ENCODE results near the gene LYZL1.
"Not testable (repeated sequence)": the region's sequence is repeated elsewhere in the genome, so short reads cannot be mapped to it uniquely, and the experiment has no call there.

LYZL1 gene

GRCh38 chr10:29337526-29337925 is 48.7 kb downstream of the LYZL1 start:
- not testable (repeated sequence) for H3K4me2 ChIP-seq (ENCODE audit: low read length, poor library complexity, severe bottlenecking); H3K27ac ChIP-seq (ENCODE audit: low read length, poor library complexity, severe bottlenecking); H3K4me1 ChIP-seq (ENCODE audit: control insufficient read depth, insufficient read depth, low read depth, low read length); DNase-seq; H2AFZ ChIP-seq (ENCODE audit: low read depth, low read length); H3K9ac ChIP-seq (ENCODE audit: low read length); H3K4ac ChIP-seq (ENCODE audit: low read depth in 1 of 2, low read length in 2 of 2); H2AK5ac ChIP-seq (ENCODE audit: low read length, severe bottlenecking); H4K91ac ChIP-seq (ENCODE audit: low read length); H3K79me1 ChIP-seq (replicated peaks; ENCODE audit: low read length, poor library complexity, severe bottlenecking); H3K14ac ChIP-seq (ENCODE audit: low read length in 2 of 2); H3K18ac ChIP-seq (ENCODE audit: low read depth in 1 of 2, low read length in 2 of 2); H3K4me3 ChIP-seq (ENCODE audit: insufficient read depth in 1 of 2, low read depth in 1 of 2, low read length in 2 of 2); H4K8ac ChIP-seq (ENCODE audit: low read length); H3K9me3 ChIP-seq (ENCODE audit: control insufficient read depth, low read length); H2BK5ac ChIP-seq (ENCODE audit: low read depth, low read length, poor library complexity, severe bottlenecking); H3K36me3 ChIP-seq (ENCODE audit: control insufficient read depth in 1 of 2, insufficient read depth in 2 of 2, low read depth in 1 of 2, low read length in 2 of 2); H2BK12ac ChIP-seq (ENCODE audit: low read length in 2 of 2); H3K23ac ChIP-seq (ENCODE audit: low read length in 2 of 2); H2BK120ac ChIP-seq (ENCODE audit: low read depth, low read length); H2BK15ac ChIP-seq (ENCODE audit: low read depth, poor library complexity, severe bottlenecking)
- WGBS, result 74% methylated on average over 3 of the region's 4 CpGs
- peaks cover 0 to 24% of the 10 kb centered on the region in 2 experiments for H3K27me3 ChIP-seq (ENCODE audit: control insufficient read depth in 1 of 2, insufficient read depth in 1 of 2, low read length in 2 of 2)

DNA sequence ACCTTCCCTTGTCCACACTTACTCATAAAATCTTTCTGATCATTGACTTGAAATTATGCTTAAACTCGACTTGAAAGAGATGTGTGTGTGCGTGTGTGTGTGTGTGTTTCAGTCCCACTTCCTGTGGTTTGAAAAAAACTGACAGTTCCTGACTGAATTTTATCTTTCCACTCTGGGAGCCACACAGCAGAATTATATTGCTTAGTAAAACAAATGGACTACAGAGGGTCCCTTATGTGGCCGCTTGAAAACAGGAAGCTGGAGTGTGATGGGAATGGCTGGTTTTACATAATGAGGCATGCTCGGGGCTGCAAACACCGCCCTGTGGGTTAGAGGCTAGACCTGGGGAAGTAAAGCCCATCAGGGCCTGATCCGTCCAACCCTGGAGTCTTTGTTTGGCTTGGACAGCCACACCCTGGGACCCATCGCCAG is 54.8 kb downstream of the LYZL1 start:
- H4K91ac ChIP-seq (ENCODE audit: low read length), result no peak overlapping the region
- H3K27ac ChIP-seq (ENCODE audit: low read length, poor library complexity, severe bottlenecking), result no peak overlapping the region
- no peak overlapping the region for H2BK120ac ChIP-seq (ENCODE audit: low read depth, low read length)
- no peaks in the 10 kb centered on the region for H3K4me1 ChIP-seq (ENCODE audit: control insufficient read depth, insufficient read depth, low read depth, low read length)
- 88% methylated on average over 5 of the region's 7 CpGs for WGBS
- H2AK5ac ChIP-seq (ENCODE audit: low read length, severe bottlenecking), result no peak overlapping the region
- H3K79me1 ChIP-seq (replicated peaks; ENCODE audit: low read length, poor library complexity, severe bottlenecking), result no peaks in the 10 kb centered on the region
- no peak overlapping the region for H3K18ac ChIP-seq (ENCODE audit: low read depth in 1 of 2, low read length in 2 of 2)
- H4K8ac ChIP-seq (ENCODE audit: low read length), result no peak overlapping the region
- no peak overlapping the region for H2BK15ac ChIP-seq (ENCODE audit: low read depth, poor library complexity, severe bottlenecking)
- peaks cover 7% of the 10 kb centered on the region for H3K9me3 ChIP-seq (ENCODE audit: control insufficient read depth, low read length)
- H2BK5ac ChIP-seq (ENCODE audit: low read depth, low read length, poor library complexity, severe bottlenecking), result no peak overlapping the region
- no peak overlapping the region for H3K23ac ChIP-seq (ENCODE audit: low read length in 2 of 2)
- no peak for DNase-seq
- H2BK12ac ChIP-seq (ENCODE audit: low read length in 2 of 2), result no peak overlapping the region
- no peak overlapping the region for H3K9ac ChIP-seq (ENCODE audit: low read length)
- no peak overlapping the region for H3K14ac ChIP-seq (ENCODE audit: low read length in 2 of 2)
- H3K4me3 ChIP-seq (ENCODE audit: insufficient read depth in 1 of 2, low read depth in 1 of 2, low read length in 2 of 2), result no peak overlapping the region
- H3K27me3 ChIP-seq (ENCODE audit: control insufficient read depth in 1 of 2, insufficient read depth in 1 of 2, low read length in 2 of 2), result peaks cover 4 to 23% of the 10 kb centered on the region in 2 experiments
- H3K4ac ChIP-seq (ENCODE audit: low read depth in 1 of 2, low read length in 2 of 2), result no peak overlapping the region
- no peak overlapping the region for H3K4me2 ChIP-seq (ENCODE audit: low read length, poor library complexity, severe bottlenecking)
- no peak overlapping the region for H2AFZ ChIP-seq (ENCODE audit: low read depth, low read length)
- H3K36me3 ChIP-seq (ENCODE audit: control insufficient read depth in 1 of 2, insufficient read depth in 2 of 2, low read depth in 1 of 2, low read length in 2 of 2), result no peaks in the 10 kb centered on the region

DNA sequence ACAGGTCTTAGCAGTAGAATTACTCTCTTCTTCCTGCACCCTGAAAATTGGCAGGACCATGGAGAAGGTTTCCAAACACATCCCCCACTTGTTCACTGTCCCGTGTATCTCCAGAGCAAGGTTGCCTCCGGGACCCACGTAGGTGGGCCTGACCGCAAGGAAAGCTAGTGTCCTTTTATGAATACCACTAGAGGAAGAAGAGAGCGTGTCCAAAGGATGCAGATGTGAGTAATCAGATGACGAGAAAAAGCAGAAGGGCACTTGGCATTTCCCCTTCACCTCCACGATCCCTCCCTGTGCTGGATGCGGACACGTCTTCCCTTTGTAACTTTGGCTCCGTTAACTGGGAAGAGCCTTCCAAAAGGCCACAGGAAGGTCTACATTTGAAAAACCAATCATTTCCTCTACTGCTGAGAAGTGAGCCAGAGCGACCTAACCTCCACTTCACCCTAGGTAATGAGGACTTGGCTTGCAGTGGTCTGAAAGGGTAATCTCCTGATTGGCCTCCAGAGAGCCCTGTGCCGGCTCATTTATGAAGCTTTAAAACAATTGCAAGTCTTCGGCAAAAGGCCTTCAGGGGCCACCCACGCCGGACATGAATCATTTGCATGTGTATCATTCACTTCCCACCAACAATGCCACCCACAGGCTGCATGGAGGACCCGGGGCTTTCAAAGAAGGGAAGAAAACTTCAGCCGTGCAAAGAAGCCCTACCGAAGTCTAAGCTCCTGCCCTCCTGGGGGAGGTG is 55.4 kb downstream of the LYZL1 start:
- Histone ChIP-seq H3K4ac (ENCODE audit: low read depth in 1 of 2, low read length in 2 of 2) (no peak overlapping the region), H3K18ac (ENCODE audit: low read depth in 1 of 2, low read length in 2 of 2) (no peak overlapping the region), H3K27me3 (ENCODE audit: control insufficient read depth in 1 of 2, insufficient read depth in 1 of 2, low read length in 2 of 2) (peaks cover 4 to 23% of the 10 kb centered on the region in 2 experiments), H3K9me3 (ENCODE audit: control insufficient read depth, low read length) (peaks cover 7% of the 10 kb centered on the region), H3K4me2 (ENCODE audit: low read length, poor library complexity, severe bottlenecking) (no peak overlapping the region), H4K8ac (ENCODE audit: low read length) (no peak overlapping the region), H2AK5ac (ENCODE audit: low read length, severe bottlenecking) (no peak overlapping the region), H2AFZ (ENCODE audit: low read depth, low read length) (no peak overlapping the region), H3K4me3 (ENCODE audit: insufficient read depth in 1 of 2, low read depth in 1 of 2, low read length in 2 of 2) (peak overlapping the region in 1 of 2 experiments; percentile 14), H2BK120ac (ENCODE audit: low read depth, low read length) (no peak overlapping the region), H3K79me1 (replicated peaks; ENCODE audit: low read length, poor library complexity, severe bottlenecking) (no peaks in the 10 kb centered on the region), H3K14ac (ENCODE audit: low read length in 2 of 2) (no peak overlapping the region), H4K91ac (ENCODE audit: low read length) (no peak overlapping the region), H3K23ac (ENCODE audit: low read length in 2 of 2) (no peak overlapping the region), H2BK12ac (ENCODE audit: low read length in 2 of 2) (no peak overlapping the region), H3K27ac (ENCODE audit: low read length, poor library complexity, severe bottlenecking) (no peak overlapping the region), H3K9ac (ENCODE audit: low read length) (no peak overlapping the region), H2BK5ac (ENCODE audit: low read depth, low read length, poor library complexity, severe bottlenecking) (no peak overlapping the region), H3K4me1 (ENCODE audit: control insufficient read depth, insufficient read depth, low read depth, low read length) (no peaks in the 10 kb centered on the region), H3K36me3 (ENCODE audit: control insufficient read depth in 1 of 2, insufficient read depth in 2 of 2, low read depth in 1 of 2, low read length in 2 of 2) (no peaks in the 10 kb centered on the region), H2BK15ac (ENCODE audit: low read depth, poor library complexity, severe bottlenecking) (no peak overlapping the region)
- 81% methylated on average over 18 of the region's 18 CpGs for WGBS
- no peak for DNase-seq

- H2AFZ ChIP-seq (ENCODE audit: low read depth, low read length), result no peak overlapping the region
- DNase-seq, result no peak
- no peak overlapping the region for H3K14ac ChIP-seq (ENCODE audit: low read length in 2 of 2)
- H2BK120ac ChIP-seq (ENCODE audit: low read depth, low read length), result no peak overlapping the region
- 83% methylated on average over 8 of the region's 9 CpGs for WGBS
- H3K9ac ChIP-seq (ENCODE audit: low read length), result no peak overlapping the region
- H2AK5ac ChIP-seq (ENCODE audit: low read length, severe bottlenecking), result no peak overlapping the region
- H2BK15ac ChIP-seq (ENCODE audit: low read depth, poor library complexity, severe bottlenecking), result no peak overlapping the region
- H3K4me3 ChIP-seq (ENCODE audit: insufficient read depth in 1 of 2, low read depth in 1 of 2, low read length in 2 of 2), result no peak overlapping the region
- peaks cover 7% of the 10 kb centered on the region for H3K9me3 ChIP-seq (ENCODE audit: control insufficient read depth, low read length)
- H3K23ac ChIP-seq (ENCODE audit: low read length in 2 of 2), result no peak overlapping the region
- H3K36me3 ChIP-seq (ENCODE audit: control insufficient read depth in 1 of 2, insufficient read depth in 2 of 2, low read depth in 1 of 2, low read length in 2 of 2), result no peaks in the 10 kb centered on the region
- no peak overlapping the region for H3K4ac ChIP-seq (ENCODE audit: low read depth in 1 of 2, low read length in 2 of 2)
- no peaks in the 10 kb centered on the region for H3K4me1 ChIP-seq (ENCODE audit: control insufficient read depth, insufficient read depth, low read depth, low read length)
- no peak overlapping the region for H4K91ac ChIP-seq (ENCODE audit: low read length)
- H4K8ac ChIP-seq (ENCODE audit: low read length), result no peak overlapping the region
- peaks cover 4 to 15% of the 10 kb centered on the region in 2 experiments for H3K27me3 ChIP-seq (ENCODE audit: control insufficient read depth in 1 of 2, insufficient read depth in 1 of 2, low read length in 2 of 2)
- no peak overlapping the region for H2BK12ac ChIP-seq (ENCODE audit: low read length in 2 of 2)
- H3K4me2 ChIP-seq (ENCODE audit: low read length, poor library complexity, severe bottlenecking), result no peak overlapping the region
- no peaks in the 10 kb centered on the region for H3K79me1 ChIP-seq (replicated peaks; ENCODE audit: low read length, poor library complexity, severe bottlenecking)
- no peak overlapping the region for H3K18ac ChIP-seq (ENCODE audit: low read depth in 1 of 2, low read length in 2 of 2)
- no peak overlapping the region for H2BK5ac ChIP-seq (ENCODE audit: low read depth, low read length, poor library complexity, severe bottlenecking)
- H3K27ac ChIP-seq (ENCODE audit: low read length, poor library complexity, severe bottlenecking), result no peak overlapping the region
These were observed 56.5 kb downstream of the LYZL1 start for GRCh38 chr10:29345144-29345909.

Measured in mesenchymal stem cell (in vitro differentiated cells and primary cell).